Measurements from ENCODE around the gene APRT. TPM values are rescaled to one million over a fixed set of nuclear protein-coding genes. Genes with fewer than 3 reads are reported as not detected.

The APRT gene
- total RNA-seq, 1 donor from 2014 or later, result 198 TPM

DNA sequence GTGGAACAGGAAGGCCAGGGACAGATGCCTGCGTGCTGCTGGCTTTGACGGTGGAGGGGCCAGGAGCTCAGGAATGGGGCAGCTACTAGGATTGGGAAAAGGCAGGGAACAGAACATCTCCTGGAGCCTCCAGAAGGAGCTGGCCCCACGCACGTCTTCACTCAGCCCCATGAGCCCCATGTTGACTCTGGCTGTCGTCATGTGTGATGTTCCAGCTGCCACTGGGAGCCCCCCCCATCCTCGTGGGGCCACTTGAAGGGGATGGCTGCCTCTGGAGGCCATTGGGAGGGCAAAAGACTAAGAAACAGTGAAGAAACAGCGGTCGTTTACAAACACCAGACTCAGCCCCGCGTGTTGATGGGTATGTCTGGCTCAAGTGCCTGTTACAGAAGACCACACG lies 18.5 kb upstream of the APRT start:
- H3K9me3 Mint-ChIP-seq, result no peaks in the 10 kb centered on the region
- TF ChIP-seq, protein P1, sequence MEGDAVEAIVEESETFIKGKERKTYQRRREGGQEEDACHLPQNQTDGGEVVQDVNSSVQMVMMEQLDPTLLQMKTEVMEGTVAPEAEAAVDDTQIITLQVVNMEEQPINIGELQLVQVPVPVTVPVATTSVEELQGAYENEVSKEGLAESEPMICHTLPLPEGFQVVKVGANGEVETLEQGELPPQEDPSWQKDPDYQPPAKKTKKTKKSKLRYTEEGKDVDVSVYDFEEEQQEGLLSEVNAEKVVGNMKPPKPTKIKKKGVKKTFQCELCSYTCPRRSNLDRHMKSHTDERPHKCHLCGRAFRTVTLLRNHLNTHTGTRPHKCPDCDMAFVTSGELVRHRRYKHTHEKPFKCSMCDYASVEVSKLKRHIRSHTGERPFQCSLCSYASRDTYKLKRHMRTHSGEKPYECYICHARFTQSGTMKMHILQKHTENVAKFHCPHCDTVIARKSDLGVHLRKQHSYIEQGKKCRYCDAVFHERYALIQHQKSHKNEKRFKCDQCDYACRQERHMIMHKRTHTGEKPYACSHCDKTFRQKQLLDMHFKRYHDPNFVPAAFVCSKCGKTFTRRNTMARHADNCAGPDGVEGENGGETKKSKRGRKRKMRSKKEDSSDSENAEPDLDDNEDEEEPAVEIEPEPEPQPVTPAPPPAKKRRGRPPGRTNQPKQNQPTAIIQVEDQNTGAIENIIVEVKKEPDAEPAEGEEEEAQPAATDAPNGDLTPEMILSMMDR (IDR thresholded peaks at IDR 0.05), result no peak
- intact Hi-C loops (cut with micrococcal nuclease), result no loop called here
- H3K27me3 Mint-ChIP-seq, result no peaks in the 10 kb centered on the region
- ChIA-PET POLR2A (interaction anchor here (0.6 kb wide), 1 partner anchor 318 kb away, joined by 5 read pairs; no protein-coding TSS in a partner anchor), CTCF (no interaction called here)
- no peak for ATAC-seq (ENCODE audit: low read depth)
- no peak overlapping the region for H3K27ac Mint-ChIP-seq
- no peaks in the 10 kb centered on the region for H3K4me1 Mint-ChIP-seq
- H3K4me3 Mint-ChIP-seq, result no peak overlapping the region
- peaks cover 22% of the 10 kb centered on the region for H3K36me3 Mint-ChIP-seq (ENCODE audit: low read depth)
- no peak for DNase-seq

DNA sequence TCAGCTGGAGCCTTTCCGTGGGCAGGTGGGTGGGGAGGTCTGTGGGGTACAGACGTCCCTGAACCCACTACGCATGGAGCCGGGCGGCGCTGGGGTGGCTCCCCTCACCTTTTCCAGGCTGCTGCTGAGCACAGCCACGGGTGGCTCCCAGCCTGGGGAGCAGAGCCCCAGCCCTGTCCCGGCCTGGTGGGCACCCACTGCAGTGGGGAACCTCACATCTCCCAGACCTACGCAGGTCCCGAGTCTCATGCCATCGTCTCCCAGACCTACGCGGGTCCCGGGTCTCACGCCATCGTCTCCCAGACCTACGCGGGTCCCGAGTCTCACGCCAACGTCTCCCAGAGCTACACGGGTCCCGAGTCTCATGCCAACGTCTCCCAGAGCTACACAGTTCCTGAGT lies 17.0 kb upstream of the APRT start:
- H3K9me3 Mint-ChIP-seq, result no peaks in the 10 kb centered on the region
- TF ChIP-seq, protein P1 (IDR thresholded peaks at IDR 0.05), result no peak
- ChIA-PET POLR2A (no interaction called here), CTCF (no interaction called here)
- no peak for ATAC-seq (ENCODE audit: low read depth)
- peaks cover 22% of the 10 kb centered on the region for H3K36me3 Mint-ChIP-seq (ENCODE audit: low read depth)
- intact Hi-C loops (cut with micrococcal nuclease), result no loop called here
- no peak for DNase-seq
- H3K27me3 Mint-ChIP-seq, result no peaks in the 10 kb centered on the region
- no peak overlapping the region for H3K4me3 Mint-ChIP-seq
- no peaks in the 10 kb centered on the region for H3K4me1 Mint-ChIP-seq
- H3K27ac Mint-ChIP-seq, result no peak overlapping the region

DNA sequence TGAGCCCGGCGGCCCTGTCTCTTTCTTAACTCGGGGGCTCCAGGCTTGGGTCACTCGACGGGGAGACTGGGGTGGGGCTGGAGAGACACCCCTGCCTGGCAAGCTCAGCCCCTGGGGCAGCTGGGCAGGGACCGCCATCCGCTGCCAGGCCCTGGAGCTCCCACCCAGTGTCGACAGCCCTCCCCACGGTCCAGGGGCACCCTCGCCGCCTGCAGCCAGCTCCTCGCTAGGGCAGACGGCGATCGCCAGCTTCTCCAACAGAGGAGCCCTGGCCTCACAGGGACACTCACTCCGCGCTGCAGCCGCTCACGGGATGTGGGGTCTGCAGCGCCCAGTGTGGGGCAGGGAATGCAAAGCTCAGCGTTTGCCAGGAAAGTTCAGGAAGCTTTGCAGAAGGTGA lies 16.0 kb upstream of the APRT start:
- Mint-ChIP-seq H3K4me1 (no peaks in the 10 kb centered on the region), H3K36me3 (ENCODE audit: low read depth) (peaks cover 23% of the 10 kb centered on the region)

DNA sequence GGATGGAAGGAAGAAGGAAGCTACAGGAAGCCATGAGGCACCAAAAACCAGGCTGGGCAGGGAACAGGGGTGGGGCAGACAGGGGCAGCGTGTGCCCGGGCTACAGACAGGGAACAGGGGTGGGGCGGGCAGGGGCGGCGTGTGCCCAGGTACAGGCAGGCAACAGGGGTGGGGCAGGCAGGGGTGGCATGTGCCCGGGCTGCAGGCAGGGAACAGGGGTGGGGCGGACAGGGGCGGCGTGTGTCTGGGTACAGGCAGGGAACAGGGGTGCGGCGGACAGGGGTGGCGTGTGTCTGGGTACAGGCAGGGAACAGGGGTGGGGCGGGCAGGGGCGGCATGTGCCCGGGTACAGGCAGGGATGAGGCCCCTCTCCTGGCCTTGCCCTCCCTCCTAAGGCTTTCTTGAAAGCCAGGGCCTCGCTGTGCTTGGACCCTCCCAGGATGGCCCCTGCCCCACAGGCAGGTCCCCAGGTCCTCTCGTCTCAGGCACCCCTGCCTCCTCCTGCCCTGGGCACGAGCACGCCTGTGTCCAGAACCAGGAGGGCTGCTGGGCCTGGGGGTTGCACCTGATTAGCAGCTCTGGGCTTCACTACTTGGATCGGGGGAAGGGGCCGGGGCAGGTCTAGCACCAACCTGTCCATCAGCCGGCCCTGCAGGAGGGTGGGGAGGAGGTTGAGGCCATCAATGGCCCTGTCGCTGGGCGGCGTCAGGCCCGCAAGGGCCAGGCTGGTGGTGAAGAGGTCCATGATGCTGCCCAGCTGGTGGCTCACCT lies 14.5 kb upstream of the APRT start:
- Mint-ChIP-seq H3K4me3 (no peak overlapping the region), H3K27ac (no peak overlapping the region), H3K36me3 (ENCODE audit: low read depth) (peaks cover 26% of the 10 kb centered on the region), H3K4me1 (no peaks in the 10 kb centered on the region), H3K9me3 (no peaks in the 10 kb centered on the region), H3K27me3 (no peaks in the 10 kb centered on the region)
- CTCF ChIA-PET, result no interaction called here
- intact Hi-C loops (cut with micrococcal nuclease), result no loop called here
- DNase-seq (no peak), ATAC-seq (ENCODE audit: low read depth) (no peak)
- POLR2A ChIA-PET, result interaction anchor here (0.6 kb wide), 1 partner anchor 164 kb away, joined by 3 read pairs; the partner anchor contains the start of gene MVD
- TF ChIP-seq, protein P1 (IDR thresholded peaks at IDR 0.05), result no peak

More for the DNA sequence above, 16.0 kb upstream of the APRT start:
- ATAC-seq (ENCODE audit: low read depth), result no peak
- Mint-ChIP-seq H3K27ac (no peak overlapping the region), H3K9me3 (no peaks in the 10 kb centered on the region), H3K27me3 (no peaks in the 10 kb centered on the region), H3K4me3 (no peak overlapping the region)
- ChIA-PET CTCF (no interaction called here), POLR2A (no interaction called here)
- TF ChIP-seq, protein P1 (IDR thresholded peaks at IDR 0.05), result no peak
- intact Hi-C loops (cut with micrococcal nuclease), result no loop called here
- DNase-seq, result no peak

DNA sequence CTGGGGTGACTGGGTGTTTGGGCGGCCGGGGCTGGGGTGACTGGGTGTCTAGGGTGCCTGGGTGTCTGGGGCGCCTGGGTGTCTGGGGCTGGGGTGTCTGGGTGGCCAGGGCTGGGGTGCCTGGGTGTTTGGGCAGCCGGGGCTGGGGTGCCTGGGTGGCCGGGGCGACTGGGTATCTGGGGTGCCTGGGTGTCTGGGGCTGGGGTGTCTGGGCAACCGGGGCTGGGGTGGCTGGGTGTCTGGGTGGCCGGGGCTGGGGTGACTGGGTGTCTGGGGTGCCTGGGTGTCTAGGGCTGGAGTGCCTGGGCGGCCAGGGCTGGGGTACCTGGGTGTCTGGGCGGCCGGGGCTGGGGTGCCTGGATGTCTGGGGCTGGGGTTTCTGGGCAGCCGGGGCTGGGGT lies 13.4 kb upstream of the APRT start:
- no peak overlapping the region for H3K4me3 Mint-ChIP-seq
- intact Hi-C loops (cut with micrococcal nuclease), result no loop called here
- H3K4me1 Mint-ChIP-seq, result no peaks in the 10 kb centered on the region
- DNase-seq (no peak), ATAC-seq (ENCODE audit: low read depth) (no peak)
- H3K27ac Mint-ChIP-seq, result no peak overlapping the region
- POLR2A ChIA-PET, result no interaction called here
- no peaks in the 10 kb centered on the region for H3K9me3 Mint-ChIP-seq
- no peaks in the 10 kb centered on the region for H3K27me3 Mint-ChIP-seq
- CTCF ChIA-PET, result no interaction called here
- peaks cover 21% of the 10 kb centered on the region for H3K36me3 Mint-ChIP-seq (ENCODE audit: low read depth)
- TF ChIP-seq, protein P1 (IDR thresholded peaks at IDR 0.05), result no peak

Measured in activated B cell treated with CpG ODN at 0.5 μM for 24 hours (primary cell).